Muscle of back (tissue), 11 donors: ENCODE measurements around the gene MAP2K7. TPM values are rescaled to one million over a fixed set of nuclear protein-coding genes. Genes with fewer than 3 reads are reported as not detected.
"Not testable (repeated sequence)": the region's sequence is repeated elsewhere in the genome, so short reads cannot be mapped to it uniquely, and the experiment has no call there.

ENCODE experiments used
- DNase-seq, 3 donors: peaks; one replicate each; pipeline versions ENCODE4 v3.0.0 to v3.0.0-alpha.2; 2013
- polyA plus RNA-seq, 10 donors: library from polyadenylated mRNA; unstranded; fragments of 120-200 nt; gene quantifications; one replicate each; pipeline ENCODE4 v1.2.1, GENCODE V29; 2013; ENCODE audit not compliant: insufficient read length in 10 of 10

Gene MAP2K7
- polyA plus RNA-seq, 10 donors, result 14.9 to 24.6 (median 20.6) TPM

DNA sequence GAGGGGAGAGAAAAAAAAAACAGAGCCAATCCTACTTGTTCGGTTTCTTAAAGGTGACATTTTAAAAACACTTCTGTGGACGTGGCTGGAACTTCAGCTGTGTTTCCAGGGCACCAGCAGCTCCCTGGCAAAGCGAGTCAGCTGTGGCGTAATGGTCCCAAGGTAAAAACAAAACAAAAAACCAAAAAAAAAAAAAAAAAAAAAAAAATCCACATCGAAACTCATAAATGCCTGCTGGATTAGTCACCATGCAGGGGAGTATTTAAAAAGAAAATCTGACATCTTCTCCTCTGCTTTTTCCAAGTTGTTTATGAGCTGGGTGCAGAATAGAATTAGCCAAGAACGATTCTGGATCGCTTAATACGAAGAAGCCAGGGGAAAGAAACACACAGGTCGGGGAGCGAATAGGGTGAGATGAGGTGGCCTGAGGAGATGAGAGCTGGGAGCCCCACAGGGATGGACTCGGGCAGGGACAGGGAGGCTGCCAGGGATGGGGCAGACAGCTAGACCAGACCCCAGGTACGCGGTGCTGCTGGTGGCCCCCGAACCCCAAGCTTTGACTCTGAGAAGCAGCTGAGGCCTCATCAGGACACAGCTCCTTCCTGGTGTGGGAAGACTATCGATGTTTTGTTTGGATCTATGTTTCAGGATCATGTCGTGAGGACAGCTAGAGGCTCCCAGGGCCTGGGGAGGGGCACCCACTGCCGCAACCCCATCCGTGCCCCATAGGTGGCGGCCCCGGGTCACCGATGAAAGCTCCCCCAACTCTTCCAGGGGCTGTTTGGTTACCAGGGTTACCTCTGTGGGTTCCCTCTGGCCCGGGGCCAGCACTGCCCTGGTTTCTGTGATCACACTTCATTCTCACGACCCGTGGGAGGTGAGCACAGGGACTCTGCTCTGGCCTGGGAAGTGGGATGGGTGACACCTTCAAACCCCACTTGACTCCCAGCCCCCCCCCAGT lies 25.3 kb downstream of the MAP2K7 start:
- DNase-seq, result peak in 2 of 3 donors; percentile 31 to 46

DNA sequence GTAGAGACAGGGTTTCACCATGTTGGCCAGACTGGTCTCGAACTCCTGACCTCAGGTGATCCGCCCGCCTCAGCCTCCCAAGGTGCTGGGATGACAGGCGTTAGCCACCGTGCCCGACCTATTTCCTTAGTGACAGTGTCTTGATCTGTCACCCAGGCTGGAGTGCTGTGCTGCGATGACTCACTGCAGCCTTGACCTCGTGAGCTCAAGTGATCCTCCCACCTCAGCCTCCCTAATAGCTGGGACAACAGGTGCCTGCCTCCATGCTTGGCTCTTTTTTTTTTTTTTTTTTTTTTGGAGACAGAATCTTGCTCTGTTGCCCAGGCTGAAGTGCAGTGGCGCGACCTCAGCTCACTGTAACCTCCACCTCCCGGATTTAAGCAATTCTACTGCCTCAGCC lies 26.4 kb downstream of the MAP2K7 start:
- DNase-seq, result not testable (repeated sequence)

DNA sequence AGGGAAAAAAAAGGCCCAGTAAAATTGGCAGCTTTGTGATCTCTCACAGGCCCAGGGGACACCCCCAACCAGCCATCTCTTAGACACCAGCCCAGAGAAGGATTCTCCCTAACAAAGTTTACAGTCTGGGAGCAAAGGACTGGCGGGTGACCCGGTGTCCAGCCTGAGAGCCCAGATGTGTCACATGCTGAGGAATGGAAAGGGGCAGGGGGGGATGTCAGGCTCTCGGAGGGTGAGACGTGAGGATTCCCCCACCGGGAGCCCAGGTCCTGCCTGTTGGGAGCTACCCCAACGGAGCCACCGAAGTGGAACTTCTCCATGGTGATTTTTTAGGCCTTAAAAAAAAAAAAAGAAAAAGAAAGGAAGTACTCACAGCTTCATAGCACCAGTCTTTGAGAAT lies 27.1 kb downstream of the MAP2K7 start:
- DNase-seq, result no peak

DNA sequence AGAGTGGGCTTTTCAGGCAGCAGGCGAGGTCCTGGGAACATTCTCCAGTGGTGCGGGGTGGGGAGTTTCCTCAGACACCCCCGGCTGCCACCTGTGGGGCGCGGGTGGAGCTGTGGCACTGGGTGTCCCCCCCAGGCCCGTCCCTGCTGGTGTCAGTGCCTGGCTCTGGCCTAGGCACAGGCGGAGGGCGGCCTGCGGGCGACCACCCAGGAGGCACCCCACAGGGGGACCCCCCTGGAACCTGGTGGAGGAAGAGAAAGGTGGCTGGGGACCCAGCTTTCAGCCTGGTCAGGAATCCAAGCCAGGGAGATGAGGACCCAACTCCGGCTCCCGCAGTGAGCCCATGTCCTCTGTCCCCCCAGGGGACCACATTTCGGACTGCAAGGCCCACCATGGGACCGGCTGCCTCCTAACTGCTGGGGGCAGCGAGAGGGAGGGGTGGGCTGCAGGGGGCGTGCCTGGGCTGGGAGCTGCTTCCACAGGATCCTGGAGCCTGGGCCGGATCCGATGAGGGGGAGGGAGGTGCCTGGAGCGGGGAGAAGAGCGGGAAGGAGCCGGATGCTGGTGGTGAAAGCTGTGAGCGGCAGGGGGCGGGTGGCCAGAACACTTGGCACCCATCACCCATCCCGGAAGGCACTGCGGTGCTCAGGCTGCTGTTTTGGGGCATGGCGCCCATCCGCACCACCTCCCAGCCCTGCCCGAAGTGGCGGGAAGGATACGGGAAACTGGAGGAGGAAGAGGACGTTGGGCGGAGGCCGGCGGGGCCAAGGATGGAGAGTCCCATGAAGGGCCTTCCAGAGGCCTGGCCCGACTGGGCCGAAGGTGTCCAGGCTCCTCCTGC lies 27.8 kb downstream of the MAP2K7 start:
- no peak for DNase-seq

DNA sequence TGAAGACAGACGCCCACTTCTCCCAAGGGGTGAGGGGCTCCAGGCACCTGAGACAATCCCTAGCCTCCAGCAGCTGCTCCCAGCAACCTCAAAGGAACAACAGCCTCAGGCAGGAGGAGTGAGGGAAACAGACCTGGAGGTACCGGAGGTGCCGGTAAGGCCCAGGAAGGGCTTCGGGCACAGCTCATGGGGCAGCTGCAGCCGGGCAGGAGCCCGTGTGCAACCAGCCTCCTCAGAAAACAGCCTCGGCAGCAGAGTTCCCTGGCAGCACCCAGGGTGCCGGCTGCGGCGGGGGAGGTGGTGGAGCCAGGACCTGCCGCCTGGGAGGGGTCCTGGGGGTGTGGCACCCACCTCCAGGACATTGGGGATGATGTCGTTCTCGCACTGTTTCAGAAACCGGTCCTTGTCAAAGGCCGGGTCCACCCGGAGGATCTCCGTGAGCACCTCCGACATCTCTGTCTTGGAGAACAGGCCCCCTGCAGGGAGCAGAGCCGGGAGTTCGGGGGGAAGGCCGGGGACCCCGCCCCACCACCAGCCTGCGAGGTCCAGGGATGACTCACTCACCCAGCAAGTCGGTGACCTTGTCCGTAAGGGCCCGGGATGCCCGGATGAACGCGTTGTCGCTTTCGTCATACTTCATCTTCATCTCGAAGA lies 28.7 kb downstream of the MAP2K7 start:
- no peak for DNase-seq

DNA sequence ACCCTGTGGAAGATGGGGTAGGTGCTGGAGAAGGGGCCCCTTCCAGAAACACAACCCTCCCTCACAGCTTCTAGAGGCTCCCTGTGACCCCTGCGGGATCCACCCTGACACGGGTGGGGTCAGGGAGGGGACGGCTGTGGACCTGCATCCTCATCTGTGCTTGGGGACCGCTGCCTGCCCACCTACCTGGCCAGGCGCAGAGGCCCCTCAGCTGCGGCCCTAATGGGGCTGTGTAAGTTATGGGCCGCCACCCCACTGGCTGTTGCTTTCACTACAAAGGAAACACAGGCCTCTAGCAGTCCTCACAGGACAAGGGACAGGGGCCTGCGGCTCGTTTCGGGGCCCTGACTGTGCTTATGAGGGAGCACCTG lies 29.2 kb downstream of the MAP2K7 start:
- no peak for DNase-seq

DNA sequence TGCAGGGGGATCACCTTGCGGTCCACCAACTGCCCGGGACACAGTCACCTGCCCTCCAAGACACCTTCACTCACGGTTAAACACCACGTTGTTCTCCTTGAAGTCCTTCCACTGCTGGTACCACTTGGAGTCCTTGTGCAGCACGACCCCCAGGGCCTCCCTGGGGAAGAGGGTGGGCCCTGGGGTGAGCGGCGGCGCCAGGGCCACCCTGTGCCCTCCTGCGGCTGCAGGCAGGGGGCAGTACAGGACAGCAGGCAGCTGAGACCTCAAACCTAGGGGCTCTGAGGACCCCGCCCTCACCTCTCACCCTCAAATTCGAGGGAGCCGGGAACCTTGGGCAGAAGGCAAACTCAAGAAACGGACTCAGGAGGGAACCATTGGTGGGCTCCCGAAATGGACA lies 29.7 kb downstream of the MAP2K7 start:
- DNase-seq, result no peak

DNA sequence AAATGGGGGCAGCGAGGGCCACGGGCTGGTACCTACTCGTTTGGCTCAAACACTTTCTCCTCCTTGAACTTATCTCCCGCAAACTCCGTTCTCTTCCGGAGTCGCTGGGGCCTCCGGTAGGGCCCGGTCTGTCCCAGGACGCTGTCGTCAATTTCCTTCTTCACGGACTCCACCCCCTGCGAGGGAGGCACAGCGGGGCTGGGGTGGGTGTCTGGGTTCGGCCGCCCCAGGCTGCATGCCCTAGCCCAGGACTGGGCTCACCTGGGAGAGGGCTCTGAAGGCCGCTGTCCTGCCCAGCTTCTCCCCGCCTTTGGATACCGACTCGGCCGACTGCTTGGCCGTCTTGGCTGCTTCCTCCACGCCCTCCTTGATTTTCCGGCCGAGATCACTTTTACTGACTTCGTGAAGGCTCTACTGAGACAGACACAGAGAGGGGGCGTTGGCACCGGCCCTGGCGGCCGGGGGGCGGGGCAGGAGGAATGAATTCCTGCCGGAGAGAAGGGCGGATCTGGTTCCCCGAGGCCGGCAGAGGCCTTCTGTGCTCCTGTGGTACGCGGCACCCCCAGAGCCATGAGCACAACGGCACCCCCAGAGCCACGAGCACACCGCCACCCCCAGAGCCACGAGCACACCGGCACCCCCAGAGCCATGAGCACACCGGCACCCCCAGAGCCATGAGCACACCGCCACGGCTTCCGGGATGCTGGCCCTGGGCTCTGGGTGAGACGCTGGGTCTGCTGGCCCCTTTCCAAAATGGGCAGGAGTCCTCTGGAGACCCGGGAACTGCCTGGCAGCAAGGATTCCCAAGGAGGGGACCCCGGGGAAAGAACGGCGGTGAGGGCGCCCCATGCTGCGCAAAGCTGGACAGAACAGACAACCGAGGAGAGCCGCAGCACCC lies 30.4 kb downstream of the MAP2K7 start:
- no peak for DNase-seq

DNA sequence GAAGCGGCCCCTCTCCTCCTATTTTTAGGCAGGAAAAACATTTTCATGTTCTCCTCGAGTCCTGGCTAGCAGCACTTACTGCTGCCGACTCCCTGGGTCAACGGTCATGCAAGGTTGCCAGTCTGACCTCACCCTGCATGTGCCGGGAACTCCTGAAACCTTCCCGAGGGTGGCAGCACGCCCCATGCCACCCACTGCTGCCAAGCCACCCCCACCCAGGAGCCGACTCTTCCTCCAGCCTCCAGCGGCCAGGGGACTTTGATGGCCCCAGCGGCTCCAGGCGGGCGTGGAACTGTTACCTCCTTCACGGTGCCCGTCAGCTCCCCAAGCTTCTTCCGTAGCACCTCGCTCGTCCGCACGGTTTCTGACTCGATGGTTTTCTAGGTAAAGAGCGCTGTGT lies 31.1 kb downstream of the MAP2K7 start:
- DNase-seq, result no peak

DNA sequence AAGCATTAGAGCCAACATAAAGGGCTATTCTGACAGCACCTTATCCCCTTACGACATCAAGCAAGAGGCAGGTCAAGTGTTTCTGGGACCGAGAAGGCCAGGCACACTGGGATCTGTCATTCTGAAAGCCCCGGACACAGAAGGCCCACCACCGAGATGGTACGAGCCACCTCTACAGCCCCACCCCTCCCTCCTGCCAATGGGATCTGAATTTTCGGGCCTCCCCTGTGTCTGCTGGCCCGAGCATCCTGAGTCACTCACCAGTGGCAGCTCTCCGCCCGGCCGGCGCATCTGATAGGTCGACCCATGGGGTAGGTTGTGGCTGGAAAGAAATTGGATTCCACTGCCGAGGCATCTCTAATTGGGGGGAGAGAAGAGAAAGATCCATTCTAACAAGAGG lies 37.2 kb downstream of the MAP2K7 start:
- DNase-seq, result no peak

DNA sequence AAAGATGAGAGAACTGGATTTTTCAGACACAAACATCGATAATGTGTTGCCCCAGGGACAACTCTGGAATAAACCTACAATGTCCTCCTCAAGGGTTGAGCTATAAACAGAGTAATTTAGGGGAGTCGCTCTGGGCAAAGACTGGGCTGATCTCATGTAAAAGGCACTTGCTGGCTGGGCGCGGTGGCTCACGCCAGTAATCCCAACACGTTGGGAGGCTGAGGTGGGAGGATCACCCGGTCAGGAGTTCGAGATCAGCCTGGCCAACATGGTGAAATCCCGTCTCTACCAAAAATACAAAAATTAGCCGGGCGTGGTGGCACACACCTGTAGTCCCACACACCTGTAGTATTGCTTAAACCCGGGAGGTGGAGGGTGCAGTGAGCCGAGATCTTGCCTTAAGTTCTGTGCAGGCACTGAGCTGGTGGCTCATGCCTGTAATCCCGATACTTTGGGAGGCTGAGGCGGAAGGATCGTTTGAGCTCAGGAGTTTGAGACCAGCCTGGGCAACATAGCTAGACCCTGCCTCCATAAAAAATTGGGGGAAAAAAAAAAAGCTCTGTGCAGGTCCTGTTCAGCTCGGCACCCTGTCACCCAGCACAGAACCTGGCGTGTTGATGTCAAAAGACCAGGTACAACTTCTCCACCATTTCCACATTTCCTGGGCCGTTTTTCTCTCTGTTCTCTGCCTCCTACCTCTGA lies 38.4 kb downstream of the MAP2K7 start:
- DNase-seq, result no peak

DNA sequence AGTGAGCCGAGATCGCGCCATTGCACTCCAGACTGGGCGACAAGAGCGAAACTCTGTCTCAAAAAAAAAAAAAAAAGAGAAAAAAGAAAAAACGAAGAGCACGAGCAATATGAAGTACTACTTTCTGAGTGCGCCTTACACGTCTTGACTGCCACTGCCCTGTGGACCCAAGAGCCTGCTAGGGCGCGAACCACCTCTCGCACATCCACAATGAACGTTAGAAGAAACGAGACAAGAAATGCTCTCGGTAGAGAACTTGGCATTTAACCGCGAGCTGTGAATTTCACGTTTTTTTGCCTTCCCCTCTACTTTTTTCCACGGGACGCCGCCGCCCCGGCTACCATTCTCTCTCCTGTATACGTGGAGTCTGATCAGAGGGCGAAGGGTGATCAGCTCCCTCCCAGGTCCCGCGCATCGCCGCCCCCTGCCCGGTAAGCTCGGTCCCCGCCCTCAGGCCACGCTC lies 39.3 kb downstream of the MAP2K7 start:
- no peak for DNase-seq

DNA sequence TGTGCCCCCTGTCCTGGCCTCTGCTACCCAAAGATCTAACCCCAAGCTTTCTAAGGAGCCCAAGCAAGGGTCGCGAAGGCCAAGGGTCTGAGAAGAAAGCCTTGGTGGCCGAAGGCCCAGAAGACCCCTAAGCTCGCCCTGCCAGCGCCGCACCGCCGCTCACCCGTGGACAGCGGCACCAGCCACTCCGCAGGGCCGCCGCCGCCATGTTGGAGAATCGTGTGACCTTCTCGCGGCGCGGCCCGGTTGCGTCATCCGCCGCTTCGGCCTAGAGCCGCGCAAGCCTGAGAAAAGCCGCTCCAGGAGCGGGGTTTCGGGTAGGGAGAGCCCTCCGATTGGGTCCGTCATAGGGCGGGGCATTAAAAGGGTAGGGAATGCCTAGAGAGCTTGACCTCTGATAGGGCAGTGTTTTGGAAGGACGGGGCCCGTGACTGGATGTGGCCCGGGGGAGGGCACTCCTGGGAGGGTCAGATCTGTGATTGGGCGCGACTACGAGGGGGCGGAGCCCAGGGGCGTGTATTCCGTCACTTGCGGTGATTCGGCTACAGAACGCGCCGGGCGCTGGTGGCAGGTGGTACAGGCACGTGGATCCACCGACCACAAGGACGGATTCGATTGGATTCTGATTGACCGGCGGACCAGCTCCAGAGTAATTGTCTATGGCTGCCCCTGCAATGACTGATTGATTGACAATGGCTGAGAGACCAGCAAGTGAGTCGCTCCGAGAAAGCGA lies 39.9 kb downstream of the MAP2K7 start, which contains the start of gene TIMM44:
TIMM44 (minus strand) TSS at position 223 of the 733 bp plus-strand sequence; CDS start at position 208, 15 bp downstream.
- peak; percentile 99 to 100 (median 99) for DNase-seq

DNA sequence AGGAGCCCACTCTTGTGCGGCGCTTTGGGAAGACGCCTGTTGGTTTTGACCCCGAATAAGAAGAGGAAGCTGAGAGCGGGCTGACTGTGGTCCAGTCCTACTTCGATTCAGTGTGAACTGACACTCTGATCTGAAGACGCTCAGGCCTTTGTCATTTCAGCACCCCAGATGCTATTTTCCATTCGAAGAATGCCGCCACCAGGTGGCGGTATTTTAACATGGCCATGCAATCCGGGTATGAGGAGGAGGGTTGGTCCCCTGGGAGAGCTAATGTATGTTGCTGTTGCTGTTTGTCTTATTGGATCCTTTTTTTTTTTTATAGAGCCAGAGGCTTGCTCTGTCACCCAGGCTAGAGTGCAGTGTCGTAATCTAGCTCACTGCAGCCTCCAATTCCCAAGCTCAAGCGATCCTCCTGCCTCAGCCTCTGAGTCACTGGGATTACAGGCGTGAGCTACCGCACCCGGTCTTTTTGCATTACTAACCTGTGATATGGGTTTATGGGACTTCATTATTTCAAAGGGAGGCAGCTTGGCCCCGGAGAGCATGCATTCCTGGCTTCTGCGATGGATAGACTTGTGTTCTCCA lies 40.6 kb downstream of the MAP2K7 start:
- peak; percentile 94 to 96 (median 94) for DNase-seq

DNA sequence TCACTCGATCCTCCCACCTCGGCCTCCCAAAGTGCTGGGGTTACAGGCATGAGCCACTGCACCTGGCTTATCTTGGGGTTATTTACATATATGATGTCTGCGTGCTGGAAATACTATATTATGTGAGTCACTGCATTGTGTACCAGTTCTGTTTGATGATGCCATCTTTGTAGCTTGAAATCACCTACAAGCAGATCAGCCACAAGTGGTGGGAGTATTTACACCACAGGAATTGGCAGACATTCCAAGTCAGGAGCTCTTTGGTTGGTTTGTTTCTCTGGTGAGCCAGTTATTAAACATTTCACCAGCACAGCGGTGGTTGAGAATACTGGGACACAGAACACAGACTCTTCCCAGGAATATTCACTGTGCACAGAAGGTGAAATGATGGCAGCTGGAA lies 44.3 kb downstream of the MAP2K7 start:
- DNase-seq, result no peak

DNA sequence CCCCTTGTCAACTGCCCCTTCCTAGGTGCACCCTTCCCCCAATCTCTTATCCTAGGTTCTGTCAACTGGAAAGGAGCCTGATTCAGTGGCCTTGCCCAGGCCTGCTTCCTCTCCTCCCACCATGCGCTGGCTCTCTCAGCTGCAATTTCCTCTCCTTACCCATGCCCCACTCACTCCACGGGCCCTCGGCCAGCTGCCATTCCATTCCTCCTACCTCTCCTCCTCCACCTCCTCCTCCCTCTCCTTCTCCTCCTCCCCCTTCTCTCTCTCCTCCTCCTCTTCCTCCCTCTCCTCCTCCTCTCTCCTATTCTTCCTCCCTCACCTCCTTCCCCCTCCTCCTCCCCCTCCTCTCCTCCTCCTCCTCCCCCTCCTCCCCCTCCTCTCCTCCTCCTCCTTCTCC lies 49.4 kb downstream of the MAP2K7 start:
- DNase-seq, result no peak

DNA sequence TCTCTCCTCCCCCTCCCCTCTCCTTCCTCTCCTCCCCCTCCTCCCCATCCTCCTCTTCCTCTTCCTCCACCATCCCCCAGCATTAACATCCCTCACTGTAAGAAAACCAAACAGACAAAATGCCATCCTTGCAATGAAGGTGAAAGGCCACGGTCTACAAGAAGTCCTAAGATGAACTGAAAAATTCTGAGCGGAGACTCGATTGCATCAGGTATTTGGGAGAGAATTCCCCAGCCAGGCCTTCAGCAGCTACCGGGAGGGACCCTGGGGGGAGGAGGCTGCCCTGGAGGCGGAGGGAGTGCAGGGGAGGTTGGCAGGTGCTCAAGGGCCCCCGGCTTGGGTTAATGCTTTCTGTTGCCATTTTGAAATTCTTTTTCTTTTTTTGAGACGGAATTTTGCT lies 49.9 kb downstream of the MAP2K7 start:
- DNase-seq, result no peak

DNA sequence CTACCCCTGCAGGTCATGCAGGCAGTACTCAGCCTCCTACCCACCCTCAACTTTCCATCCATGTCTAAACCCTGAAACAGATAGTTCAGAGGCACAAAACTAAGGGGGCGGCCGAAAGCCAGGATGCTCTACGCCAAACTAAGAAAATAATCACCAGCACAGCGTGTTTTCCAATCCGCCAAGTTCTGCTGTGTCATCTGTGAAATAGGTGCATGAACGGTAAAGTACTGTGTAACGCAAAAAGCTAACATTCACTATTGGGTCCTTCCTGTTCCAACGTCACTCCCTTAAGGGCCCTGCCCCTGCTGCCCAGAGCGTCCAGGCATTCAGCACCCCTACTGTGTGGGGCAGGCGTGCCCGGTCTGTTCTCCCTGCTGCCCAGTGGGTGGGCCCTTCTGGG lies 52.0 kb downstream of the MAP2K7 start:
- DNase-seq, result no peak

DNA sequence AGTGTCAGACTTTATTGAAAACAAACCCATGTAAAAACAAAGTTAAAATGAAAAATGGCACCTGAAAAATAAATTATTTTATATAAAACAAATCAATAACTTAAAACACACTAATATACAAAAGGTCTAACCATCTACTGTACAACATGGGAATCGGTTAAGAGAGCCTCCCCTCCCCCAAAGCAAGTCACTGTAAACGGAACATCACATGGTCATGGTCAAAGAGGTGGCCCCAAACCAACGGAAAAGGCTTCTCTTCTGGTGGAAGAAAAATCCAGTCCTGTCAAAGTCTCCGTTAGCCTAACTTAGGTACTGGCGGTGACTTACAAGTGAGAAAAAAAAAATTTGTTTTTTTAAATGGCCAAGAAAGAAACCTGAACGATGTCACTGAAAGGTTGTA lies 55.5 kb downstream of the MAP2K7 start:
- DNase-seq, result no peak
